SU-DHL-6 (cell line): ENCODE results near the gene CFAP99.

Source experiments
- EZH2phosphoT487 ChIP-seq: fragments of 200-600 bp; sonication (generic), shearing (Covaris generic); conservative IDR thresholded peaks from 2 replicates; pipeline ENCODE4 v1.6.1; 2018; ENCODE audit warnings: mild to moderate bottlenecking, antibody characterized with exemption, low read length, moderate library complexity, mixed read lengths
- TF ChIP-seq, protein P1 (sequence below): fragments of 200-600 bp; sonication (generic); IDR thresholded peaks from one replicate; pipeline ENCODE4 v1.5.1; 2017; ENCODE audit warnings: antibody characterized with exemption, mild to moderate bottlenecking, low read length, moderate library complexity; ENCODE audit not compliant: insufficient read depth, poor library complexity, severe bottlenecking

GRCh38 chr4:2371765-2372487 lies 46.8 kb upstream of the CFAP99 start:
- TF ChIP-seq, protein P1, sequence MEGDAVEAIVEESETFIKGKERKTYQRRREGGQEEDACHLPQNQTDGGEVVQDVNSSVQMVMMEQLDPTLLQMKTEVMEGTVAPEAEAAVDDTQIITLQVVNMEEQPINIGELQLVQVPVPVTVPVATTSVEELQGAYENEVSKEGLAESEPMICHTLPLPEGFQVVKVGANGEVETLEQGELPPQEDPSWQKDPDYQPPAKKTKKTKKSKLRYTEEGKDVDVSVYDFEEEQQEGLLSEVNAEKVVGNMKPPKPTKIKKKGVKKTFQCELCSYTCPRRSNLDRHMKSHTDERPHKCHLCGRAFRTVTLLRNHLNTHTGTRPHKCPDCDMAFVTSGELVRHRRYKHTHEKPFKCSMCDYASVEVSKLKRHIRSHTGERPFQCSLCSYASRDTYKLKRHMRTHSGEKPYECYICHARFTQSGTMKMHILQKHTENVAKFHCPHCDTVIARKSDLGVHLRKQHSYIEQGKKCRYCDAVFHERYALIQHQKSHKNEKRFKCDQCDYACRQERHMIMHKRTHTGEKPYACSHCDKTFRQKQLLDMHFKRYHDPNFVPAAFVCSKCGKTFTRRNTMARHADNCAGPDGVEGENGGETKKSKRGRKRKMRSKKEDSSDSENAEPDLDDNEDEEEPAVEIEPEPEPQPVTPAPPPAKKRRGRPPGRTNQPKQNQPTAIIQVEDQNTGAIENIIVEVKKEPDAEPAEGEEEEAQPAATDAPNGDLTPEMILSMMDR: no peak
- no peak for TF ChIP-seq EZH2phosphoT487
